Peyer's patch (tissue), 4 donors: ENCODE measurements around the gene ILF2. TPM values are rescaled to one million over a fixed set of nuclear protein-coding genes. Genes with fewer than 3 reads are reported as not detected.

ENCODE experiments used
- DNase-seq, 3 donors: peaks; one replicate each; pipeline ENCODE4 v3.0.0-alpha.2; 2017 to 2019
- H3K27ac ChIP-seq, 4 donors: fragments of 200-600 bp; sonication (generic); one replicate each; pipeline ENCODE4 v1.5.1; 2016 to 2019
- H3K27me3 ChIP-seq, 2 donors: fragments of 200-600 bp; sonication (generic); one replicate each; pipeline ENCODE4 v1.5.1; 2019
- H3K36me3 ChIP-seq, 3 donors: fragments of 200-600 bp; sonication (generic); one replicate each; pipeline ENCODE4 v1.5.1; 2016 to 2019
- H3K4me1 ChIP-seq, 4 donors: fragments of 200-600 bp; sonication (generic); one replicate each; pipeline ENCODE4 v1.5.1; 2016 to 2019
- H3K4me3 ChIP-seq, 4 donors: fragments of 200-600 bp; sonication (generic); 1 replicate in 3 of 4; 2 replicates in 1 of 4; pipeline ENCODE4 v1.5.1; 2016 to 2019; ENCODE audit warnings: mild to moderate bottlenecking in 1 of 4
- H3K9me3 ChIP-seq, 4 donors: fragments of 200-600 bp; sonication (generic); one replicate each; pipeline ENCODE4 v1.5.1; 2016 to 2019; ENCODE audit warnings: mild to moderate bottlenecking in 1 of 4
- CTCF ChIP-seq, 6 experiments: fragments of 450-650 bp in 4 of 6; fragments of 200-600 bp in 2 of 6; sonication (generic) in 1 of 6; IDR thresholded peaks; one replicate each; pipeline ENCODE4 v1.5.1; 2017 to 2019; ENCODE audit warnings: antibody characterized with exemption in 6 of 6, mild to moderate bottlenecking in 3 of 6, moderate library complexity in 1 of 6
- POLR2A ChIP-seq, 2 donors: fragments of 450-650 bp; IDR thresholded peaks; one replicate each; pipeline ENCODE4 v1.5.1; 2017; ENCODE audit warnings: antibody characterized with exemption in 2 of 2, mild to moderate bottlenecking in 2 of 2, moderate library complexity in 2 of 2
- total RNA-seq, 4 donors: library from RNA; depleted of rRNA; stranded (reverse); fragments of >200 nt; gene quantifications; one replicate each; pipeline ENCODE4 v1.1.0, GENCODE V29; 2016

Gene ILF2
- total RNA-seq, 4 donors from 2014 or later = 31.4 to 67.7 (median 47.2) TPM

GRCh38 chr1:153631047-153632022 is 39.5 kb downstream of the ILF2 start:
- no peaks in the 10 kb centered on the region for H3K9me3 ChIP-seq
- peaks cover 0 to 47% (median 11%) of the 10 kb centered on the region in 4 donors for H3K4me1 ChIP-seq
- peak overlapping the region in 2 of 4 donors; percentile 33 to 46 for H3K27ac ChIP-seq
- H3K36me3 ChIP-seq = peaks cover 0 to 7% (median 0%) of the 10 kb centered on the region in 3 donors
- TF ChIP-seq POLR2A (IDR thresholded peaks at IDR 0.05) (no peak), CTCF (IDR thresholded peaks at IDR 0.05) (no peak)
- H3K27me3 ChIP-seq = no peaks in the 10 kb centered on the region
- peak in 1 of 3 donors; percentile 42 for DNase-seq
- H3K4me3 ChIP-seq = no peak overlapping the region

GRCh38 chr1:153630384-153630783 is 40.4 kb downstream of the ILF2 start:
- no peak overlapping the region for H3K4me3 ChIP-seq
- H3K27me3 ChIP-seq = no peaks in the 10 kb centered on the region
- TF ChIP-seq CTCF (IDR thresholded peaks at IDR 0.05) = no peak
- no peak for TF ChIP-seq POLR2A (IDR thresholded peaks at IDR 0.05)
- DNase-seq = peak in 1 of 3 donors; percentile 31
- H3K27ac ChIP-seq = peak overlapping the region in 2 of 4 donors; percentile 33 to 46
- H3K36me3 ChIP-seq = no peaks in the 10 kb centered on the region
- peaks cover 0 to 46% (median 7%) of the 10 kb centered on the region in 4 donors for H3K4me1 ChIP-seq
- no peaks in the 10 kb centered on the region for H3K9me3 ChIP-seq

DNA sequence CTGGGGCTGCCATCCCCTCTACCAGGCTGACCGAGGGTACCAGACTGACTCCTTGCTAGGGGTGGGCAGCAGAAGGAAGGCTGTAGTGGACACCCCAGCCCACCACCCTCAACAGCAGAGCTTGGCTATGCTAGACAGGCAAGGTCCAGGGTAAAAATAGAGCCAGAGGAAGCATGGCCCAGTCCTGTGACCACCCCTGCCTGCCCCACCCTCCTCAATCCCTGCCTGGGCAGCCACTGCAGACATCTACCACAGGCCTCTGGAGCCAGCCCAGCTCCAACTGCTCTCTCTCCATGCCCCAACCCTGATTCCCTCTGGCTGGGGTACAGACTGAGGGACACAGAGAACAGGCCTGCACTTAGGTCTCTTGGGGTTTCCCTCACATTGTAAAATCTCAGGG is 40.8 kb downstream of the ILF2 start:
- no peak overlapping the region for H3K4me3 ChIP-seq
- no peaks in the 10 kb centered on the region for H3K27me3 ChIP-seq
- H3K36me3 ChIP-seq = no peaks in the 10 kb centered on the region
- no peak overlapping the region for H3K27ac ChIP-seq
- no peak for DNase-seq
- peaks cover 0 to 41% (median 4%) of the 10 kb centered on the region in 4 donors for H3K4me1 ChIP-seq
- no peaks in the 10 kb centered on the region for H3K9me3 ChIP-seq
- TF ChIP-seq POLR2A (IDR thresholded peaks at IDR 0.05) (no peak), CTCF (IDR thresholded peaks at IDR 0.05) (no peak)

GRCh38 chr1:153629343-153629665 is 41.5 kb downstream of the ILF2 start:
- Histone ChIP-seq H3K36me3 (no peaks in the 10 kb centered on the region), H3K9me3 (no peaks in the 10 kb centered on the region), H3K27ac (no peak overlapping the region), H3K4me1 (peaks cover 0 to 40% (median 3%) of the 10 kb centered on the region in 4 donors), H3K27me3 (no peaks in the 10 kb centered on the region), H3K4me3 (no peak overlapping the region)
- no peak for TF ChIP-seq POLR2A (IDR thresholded peaks at IDR 0.05)
- TF ChIP-seq CTCF (IDR thresholded peaks at IDR 0.05) = no peak
- peak in 2 of 3 donors; percentile 30 for DNase-seq

- DNase-seq = peak in 1 of 3 donors; percentile 39
- Histone ChIP-seq H3K9me3 (no peaks in the 10 kb centered on the region), H3K27me3 (no peaks in the 10 kb centered on the region), H3K27ac (no peak overlapping the region), H3K4me1 (peaks cover 0 to 40% (median 3%) of the 10 kb centered on the region in 4 donors), H3K4me3 (no peak overlapping the region), H3K36me3 (no peaks in the 10 kb centered on the region)
- TF ChIP-seq CTCF (IDR thresholded peaks at IDR 0.05) = no peak
- no peak for TF ChIP-seq POLR2A (IDR thresholded peaks at IDR 0.05)
These were observed 42.0 kb downstream of the ILF2 start for GRCh38 chr1:153628638-153629342.
